HEK293 (cell line): ENCODE data around the gene EREG.

Experiments
- CTCF ChIA-PET: fragments of 350-600 bp; formaldehyde crosslinking; extraction: SDS; loops from one replicate; lab custom pipeline; 2021; ENCODE audit warnings: antibody characterized with exemption; lab: Yijun Ruan, JAX
- POLR2A ChIA-PET: fragments of 300-600 bp; formaldehyde crosslinking; extraction: SDS; loops from one replicate; lab custom pipeline; 2020; ENCODE audit warnings: antibody characterized with exemption, inconsistent platforms; lab: Yijun Ruan, JAX
- H3K27ac ChIP-seq: fragments of 200-500 bp; sonication (Bioruptor generic); 2 replicates; pipeline ENCODE4 v1.5.1; 2014; ENCODE audit warnings: low read depth, low read length, control low read depth, inconsistent platforms; ENCODE audit errors: extremely low read depth
- H3K36me3 ChIP-seq, 2 experiments: fragments of 200-500 bp in 1 of 2; sonication (Bioruptor generic) in 1 of 2; 1 replicate in 1 of 2; 2 replicates in 1 of 2; pipeline ENCODE4 v1.5.1; 2014 to 2017; ENCODE audit warnings: inconsistent platforms in 2 of 2, low read length in 2 of 2; ENCODE audit not compliant: control insufficient read depth in 2 of 2, insufficient read depth in 1 of 2
- H3K4me1 ChIP-seq: fragments of 200-500 bp; sonication (Bioruptor generic); 2 replicates; pipeline ENCODE4 v1.5.1; 2014; ENCODE audit warnings: mild to moderate bottlenecking, low read length, inconsistent platforms; ENCODE audit not compliant: control insufficient read depth, insufficient read depth
- H3K4me3 ChIP-seq: 2 replicates; pipeline ENCODE4 v1.5.1; 2011; ENCODE audit warnings: low read depth, mild to moderate bottlenecking, control low read depth, low read length, moderate library complexity
- H3K9me3 ChIP-seq: fragments of 200-500 bp; sonication (Bioruptor generic); 2 replicates; pipeline ENCODE4 v1.5.1; 2014; ENCODE audit warnings: low read depth, low read length, inconsistent platforms; ENCODE audit not compliant: control insufficient read depth, insufficient read depth
- ATF2 ChIP-seq: fragments of 450-650 bp; formaldehyde crosslinking; IDR thresholded peaks from 2 replicates; pipeline ENCODE4 v1.5.1; 2016; ENCODE audit warnings: missing biosample characterization, missing genetic modification characterization, low read depth
- GLIS1 ChIP-seq: fragments of 450-650 bp; formaldehyde crosslinking; IDR thresholded peaks from 2 replicates; pipeline ENCODE4 v1.5.1; 2016; ENCODE audit warnings: missing biosample characterization, missing genetic modification characterization
- HIC1 ChIP-seq: fragments of 450-650 bp; formaldehyde crosslinking; IDR thresholded peaks from 2 replicates; pipeline ENCODE4 v1.5.1; 2016; ENCODE audit warnings: missing biosample characterization, missing genetic modification characterization
- HOXD13 ChIP-seq: sonication (generic); formaldehyde crosslinking; IDR thresholded peaks from 2 replicates; pipeline ENCODE4 v1.8.0; 2022; ENCODE audit warnings: missing genetic modification reagents, borderline replicate concordance
- KLF16 ChIP-seq: fragments of 450-650 bp; formaldehyde crosslinking; IDR thresholded peaks from 2 replicates; pipeline ENCODE4 v1.5.1; 2017; ENCODE audit warnings: missing biosample characterization, missing genetic modification characterization
- SP7 ChIP-seq: fragments of 450-650 bp; formaldehyde crosslinking; IDR thresholded peaks from 2 replicates; pipeline ENCODE4 v1.5.1; 2016; ENCODE audit warnings: missing biosample characterization, missing genetic modification characterization
- TSHZ1 ChIP-seq: fragments of 450-650 bp; formaldehyde crosslinking; IDR thresholded peaks from 2 replicates; pipeline ENCODE4 v1.5.1; 2016; ENCODE audit warnings: missing biosample characterization, missing genetic modification characterization, borderline replicate concordance
- ZIC2 ChIP-seq: fragments of 450-650 bp; formaldehyde crosslinking; IDR thresholded peaks from 2 replicates; pipeline ENCODE4 v1.5.1; 2016; ENCODE audit warnings: missing biosample characterization, missing genetic modification characterization
- ZNF133 ChIP-seq: fragments of 450-650 bp; formaldehyde crosslinking; IDR thresholded peaks from 2 replicates; pipeline ENCODE4 v1.5.1; 2016; ENCODE audit warnings: missing biosample characterization, missing genetic modification characterization
- ZNF18 ChIP-seq: fragments of 450-650 bp; formaldehyde crosslinking; IDR thresholded peaks from 2 replicates; pipeline ENCODE4 v1.5.1; 2016; ENCODE audit warnings: missing biosample characterization, missing genetic modification characterization
- ZNF184 ChIP-seq: fragments of 450-650 bp; IDR thresholded peaks from 2 replicates; pipeline ENCODE4 v1.5.1; 2018; ENCODE audit warnings: missing biosample characterization, mild to moderate bottlenecking, missing genetic modification characterization
- ZNF19 ChIP-seq: fragments of 450-650 bp; formaldehyde crosslinking; IDR thresholded peaks from 2 replicates; pipeline ENCODE4; 2016; ENCODE audit warnings: missing biosample characterization, missing genetic modification characterization, low read depth
- ZNF335 ChIP-seq: fragments of 450-650 bp; formaldehyde crosslinking; conservative IDR thresholded peaks from 2 replicates; pipeline ENCODE4 v1.5.1; 2016; ENCODE audit warnings: missing biosample characterization, missing genetic modification characterization
- ZNF37A ChIP-seq: fragments of 450-650 bp; IDR thresholded peaks from 2 replicates; pipeline ENCODE4 v1.5.1; 2018; ENCODE audit warnings: missing biosample characterization, missing genetic modification characterization
- ZNF391 ChIP-seq: fragments of 450-650 bp; formaldehyde crosslinking; IDR thresholded peaks from 2 replicates; pipeline ENCODE4 v1.5.1; 2016; ENCODE audit warnings: low read depth, missing biosample characterization, missing genetic modification characterization, borderline replicate concordance
- ZNF473 ChIP-seq: fragments of 450-650 bp; formaldehyde crosslinking; IDR thresholded peaks from 2 replicates; pipeline ENCODE4 v1.5.1; 2017; ENCODE audit warnings: missing biosample characterization, missing genetic modification characterization
- ZNF521 ChIP-seq: fragments of 450-650 bp; formaldehyde crosslinking; IDR thresholded peaks from 2 replicates; pipeline ENCODE4 v1.5.1; 2017; ENCODE audit warnings: missing biosample characterization, mild to moderate bottlenecking, missing genetic modification characterization
- ZNF548 ChIP-seq: fragments of 450-650 bp; formaldehyde crosslinking; IDR thresholded peaks from 2 replicates; pipeline ENCODE4 v1.5.1; 2016; ENCODE audit warnings: missing biosample characterization, missing genetic modification characterization
- ZNF560 ChIP-seq: fragments of 450-650 bp; formaldehyde crosslinking; IDR thresholded peaks from 2 replicates; pipeline ENCODE4 v1.5.1; 2017; ENCODE audit warnings: missing biosample characterization, missing genetic modification characterization, borderline replicate concordance
- ZNF561 ChIP-seq: fragments of 450-650 bp; IDR thresholded peaks from 2 replicates; pipeline ENCODE4 v1.5.1; 2018; ENCODE audit warnings: missing biosample characterization, missing genetic modification characterization, borderline replicate concordance
- ZNF639 ChIP-seq: fragments of 450-650 bp; formaldehyde crosslinking; IDR thresholded peaks from 2 replicates; pipeline ENCODE4 v1.5.1; 2016; ENCODE audit warnings: missing biosample characterization, missing genetic modification characterization
- ZSCAN30 ChIP-seq: fragments of 450-650 bp; IDR thresholded peaks from 2 replicates; pipeline ENCODE4 v1.5.1; 2018; ENCODE audit warnings: missing biosample characterization, mild to moderate bottlenecking, missing genetic modification characterization, moderate library complexity

EREG gene

GRCh38 chr4:74426101-74426500, 61.2 kb downstream of the EREG start:
- TF ChIP-seq ZNF184 (no peak), ZNF335 (0 out of 2 replicates have a peak, but pooled peaks have one; percentile 24)
- CTCF ChIA-PET, result no interaction called here
- no peaks in the 10 kb centered on the region for H3K36me3 ChIP-seq

GRCh38 chr4:74428276-74428675, 63.3 kb downstream of the EREG start:
- Histone ChIP-seq H3K4me3 (no peak overlapping the region), H3K9me3 (no peaks in the 10 kb centered on the region), H3K27ac (no peak overlapping the region)
- POLR2A ChIA-PET, result no interaction called here
- TF ChIP-seq ZNF18 (tag by site-specific recombination) (no peak), ZNF561 (no peak), ZNF473 (no peak), ATF2 (tag by site-specific recombination) (no peak), SP7 (no peak), GLIS1 (tag by site-specific recombination) (no peak), ZNF19 (tag by site-specific recombination) (no peak), ZNF37A (no peak), ZNF548 (tag by site-specific recombination) (no peak), ZNF133 (tag by site-specific recombination) (no peak)
- TF ChIP-seq, all 188 proteins: peak for 0
- Histone ChIP-seq H3K4me1 (no peaks in the 10 kb centered on the region; the same call in 1 of the 2 replicates), H3K36me3 (no peaks in the 10 kb centered on the region)
- CTCF ChIA-PET, result no interaction called here

More at GRCh38 chr4:74426101-74426500, 61.2 kb downstream of the EREG start:
- Histone ChIP-seq H3K27ac (no peak overlapping the region), H3K4me1 (no peaks in the 10 kb centered on the region; the same call in 1 of the 2 replicates), H3K4me3 (no peak overlapping the region), H3K9me3 (no peaks in the 10 kb centered on the region)
- POLR2A ChIA-PET, result no interaction called here

GRCh38 chr4:74431113-74431826, 66.3 kb downstream of the EREG start:
- H3K4me3 ChIP-seq, result no peak overlapping the region
- no peaks in the 10 kb centered on the region for H3K9me3 ChIP-seq
- H3K27ac ChIP-seq, result no peak overlapping the region
- no peaks in the 10 kb centered on the region for H3K36me3 ChIP-seq
- H3K4me1 ChIP-seq, result no peaks in the 10 kb centered on the region
- CTCF ChIA-PET, result interaction anchor here (0.6 to 0.9 kb wide), 2 partner anchors 14 to 110 kb away, joined by 3 read pairs; partner anchors contain the start of gene AREG
- POLR2A ChIA-PET, result no interaction called here
- TF ChIP-seq ZNF560 (tag by site-specific recombination) (no peak), ZNF391 (tag by site-specific recombination) (no peak), TSHZ1 (tag by site-specific recombination) (no peak), ZSCAN30 (no peak), HIC1 (no peak), ZNF639 (tag by site-specific recombination) (no peak), ZNF521 (tag by site-specific recombination) (no peak), ZIC2 (tag by site-specific recombination) (no peak), HOXD13 (CRISPR knock-in tag) (no peak), KLF16 (tag by site-specific recombination) (no peak)
